ENCODE data around the gene MAPKAP1. TPM values are rescaled to one million over a fixed set of nuclear protein-coding genes. Genes with fewer than 3 reads are reported as not detected.

The MAPKAP1 gene
- polyA plus RNA-seq, 3 donors, result 39.9 to 57.5 (median 44.1) TPM

DNA sequence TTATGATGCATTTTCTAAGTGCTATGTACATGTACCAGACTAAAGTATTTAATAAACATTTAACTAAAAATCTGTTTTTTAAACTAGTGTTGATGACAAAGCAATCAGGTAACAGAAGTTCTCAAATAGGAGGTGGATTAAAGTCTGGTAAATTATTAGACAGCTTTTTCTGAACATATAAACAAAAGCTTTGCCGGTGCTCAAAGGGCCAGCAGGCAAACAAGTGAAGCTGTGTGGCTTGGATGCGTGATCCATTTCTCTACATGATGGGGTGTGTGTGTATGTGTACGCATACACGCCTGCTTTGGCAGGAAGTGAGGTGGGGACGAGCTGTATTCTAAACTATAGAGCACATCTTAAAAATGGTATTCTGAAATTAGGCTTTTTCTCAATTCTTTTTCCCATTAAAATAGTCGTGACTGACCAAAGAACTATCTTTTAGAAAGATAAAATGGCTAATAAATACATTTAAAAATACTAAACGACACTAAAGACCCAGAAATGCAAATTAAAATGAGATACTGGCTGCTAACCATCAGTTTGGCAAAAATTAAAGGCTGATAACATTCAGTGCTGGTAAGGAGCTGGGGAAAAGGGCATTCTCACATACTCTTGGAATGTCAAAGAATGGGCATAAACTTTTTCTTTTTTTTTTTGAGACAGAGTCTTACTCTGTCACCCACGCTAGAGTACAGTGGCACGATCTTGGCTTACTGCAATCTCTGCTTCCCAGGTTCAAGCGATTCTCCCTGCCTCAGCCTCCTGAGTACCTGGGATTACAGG lies 174.0 kb downstream of the MAPKAP1 start:
- no peaks in the 10 kb centered on the region for H3K27me3 ChIP-seq (ENCODE audit: control insufficient read depth in 2 of 2, insufficient read depth in 2 of 2, low read length in 2 of 2)
- H4K20me1 ChIP-seq (ENCODE audit: insufficient read depth, low read length), result no peaks in the 10 kb centered on the region
- peaks cover 11 to 18% of the 10 kb centered on the region in 2 donors for H3K4me1 ChIP-seq (ENCODE audit: control insufficient read depth in 1 of 2, insufficient read depth in 2 of 2, low read length in 2 of 2)
- H2AFZ ChIP-seq (ENCODE audit: insufficient read depth, low read depth, low read length, poor library complexity, severe bottlenecking), result no peak overlapping the region
- no peaks in the 10 kb centered on the region for H3K27me3 Mint-ChIP-seq (ENCODE audit: low read depth in 3 of 3)
- H3K4me1 Mint-ChIP-seq, result peaks cover 22% of the 10 kb centered on the region
- no peaks in the 10 kb centered on the region for H3K9me3 ChIP-seq (replicated peaks in 1 of 2; ENCODE audit: control insufficient read depth in 1 of 2, insufficient read depth in 1 of 2, low read length in 2 of 2)
- H3K9ac ChIP-seq (ENCODE audit: insufficient read depth, low read length, poor library complexity, severe bottlenecking), result no peak overlapping the region
- WGBS (ENCODE audit: insufficient coverage), result 97% methylated on average over 5 of the region's 10 CpGs
- no peaks in the 10 kb centered on the region for H3K9me3 Mint-ChIP-seq
- no peak overlapping the region for H3K27ac ChIP-seq (ENCODE audit: low read depth in 1 of 2, low read length in 2 of 2)
- no peak overlapping the region for H3K4me2 ChIP-seq (replicated peaks; ENCODE audit: extremely low read depth, low read length, poor library complexity, severe bottlenecking)
- no peak overlapping the region for H3K4me3 Mint-ChIP-seq
- H3K36me3 ChIP-seq (replicated peaks in 1 of 2; ENCODE audit: control insufficient read depth in 1 of 2, insufficient read depth in 2 of 2, low read length in 2 of 2), result peaks cover 3 to 38% of the 10 kb centered on the region in 2 donors
- no peak overlapping the region for H3K4me3 ChIP-seq (replicated peaks in 1 of 3; ENCODE audit: low read depth in 2 of 3, low read length in 3 of 3)
- H3K27ac Mint-ChIP-seq, result peak overlapping the region in 1 of 7 donors; percentile 7
- no peaks in the 10 kb centered on the region for H3K79me2 ChIP-seq (ENCODE audit: insufficient read depth, low read length)
- no peak for DNase-seq
- TF ChIP-seq, protein P1, sequence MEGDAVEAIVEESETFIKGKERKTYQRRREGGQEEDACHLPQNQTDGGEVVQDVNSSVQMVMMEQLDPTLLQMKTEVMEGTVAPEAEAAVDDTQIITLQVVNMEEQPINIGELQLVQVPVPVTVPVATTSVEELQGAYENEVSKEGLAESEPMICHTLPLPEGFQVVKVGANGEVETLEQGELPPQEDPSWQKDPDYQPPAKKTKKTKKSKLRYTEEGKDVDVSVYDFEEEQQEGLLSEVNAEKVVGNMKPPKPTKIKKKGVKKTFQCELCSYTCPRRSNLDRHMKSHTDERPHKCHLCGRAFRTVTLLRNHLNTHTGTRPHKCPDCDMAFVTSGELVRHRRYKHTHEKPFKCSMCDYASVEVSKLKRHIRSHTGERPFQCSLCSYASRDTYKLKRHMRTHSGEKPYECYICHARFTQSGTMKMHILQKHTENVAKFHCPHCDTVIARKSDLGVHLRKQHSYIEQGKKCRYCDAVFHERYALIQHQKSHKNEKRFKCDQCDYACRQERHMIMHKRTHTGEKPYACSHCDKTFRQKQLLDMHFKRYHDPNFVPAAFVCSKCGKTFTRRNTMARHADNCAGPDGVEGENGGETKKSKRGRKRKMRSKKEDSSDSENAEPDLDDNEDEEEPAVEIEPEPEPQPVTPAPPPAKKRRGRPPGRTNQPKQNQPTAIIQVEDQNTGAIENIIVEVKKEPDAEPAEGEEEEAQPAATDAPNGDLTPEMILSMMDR (IDR thresholded peaks at IDR 0.05), result no peak
- intact Hi-C loops (cut with micrococcal nuclease), result no loop called here
- peaks cover 8 to 14% of the 10 kb centered on the region in 2 donors for H3K36me3 Mint-ChIP-seq

DNA sequence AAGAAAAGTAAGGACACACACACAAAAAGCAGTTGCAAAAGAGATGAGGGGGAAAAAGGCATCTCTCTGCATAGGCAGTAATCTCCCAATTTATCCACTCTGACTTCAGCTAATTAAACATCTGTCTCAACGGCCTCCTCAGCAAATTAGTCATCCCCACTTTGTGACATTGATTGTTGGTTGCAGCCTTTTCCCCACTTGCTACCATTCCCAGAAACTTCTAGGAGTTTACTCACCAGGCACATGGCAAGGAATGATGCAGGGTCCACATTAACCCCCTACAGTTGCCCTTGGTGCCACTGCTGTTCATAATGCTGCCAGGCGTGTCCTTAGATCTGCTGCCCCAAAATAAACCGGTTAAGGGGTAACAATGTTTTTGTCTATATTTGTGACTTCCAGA lies 174.6 kb downstream of the MAPKAP1 start:
- Mint-ChIP-seq H3K9me3 (no peaks in the 10 kb centered on the region), H3K4me1 (peaks cover 28% of the 10 kb centered on the region), H3K27ac (peak overlapping the region in 1 of 7 donors; percentile 58), H3K4me3 (no peak overlapping the region), H3K27me3 (ENCODE audit: low read depth in 3 of 3) (no peaks in the 10 kb centered on the region), H3K36me3 (peaks cover 6 to 10% of the 10 kb centered on the region in 2 donors)
- Histone ChIP-seq H3K27ac (ENCODE audit: low read depth in 1 of 2, low read length in 2 of 2) (no peak overlapping the region), H3K4me2 (replicated peaks; ENCODE audit: extremely low read depth, low read length, poor library complexity, severe bottlenecking) (no peak overlapping the region), H3K9ac (ENCODE audit: insufficient read depth, low read length, poor library complexity, severe bottlenecking) (no peak overlapping the region), H4K20me1 (ENCODE audit: insufficient read depth, low read length) (no peaks in the 10 kb centered on the region), H3K36me3 (replicated peaks in 1 of 2; ENCODE audit: control insufficient read depth in 1 of 2, insufficient read depth in 2 of 2, low read length in 2 of 2) (peaks cover 2 to 32% of the 10 kb centered on the region in 2 donors), H3K9me3 (replicated peaks in 1 of 2; ENCODE audit: control insufficient read depth in 1 of 2, insufficient read depth in 1 of 2, low read length in 2 of 2) (no peaks in the 10 kb centered on the region), H3K4me1 (ENCODE audit: control insufficient read depth in 1 of 2, insufficient read depth in 2 of 2, low read length in 2 of 2) (peaks cover 11 to 24% of the 10 kb centered on the region in 2 donors), H3K27me3 (ENCODE audit: control insufficient read depth in 2 of 2, insufficient read depth in 2 of 2, low read length in 2 of 2) (no peaks in the 10 kb centered on the region), H3K79me2 (ENCODE audit: insufficient read depth, low read length) (no peaks in the 10 kb centered on the region), H2AFZ (ENCODE audit: insufficient read depth, low read depth, low read length, poor library complexity, severe bottlenecking) (no peak overlapping the region), H3K4me3 (replicated peaks in 1 of 3; ENCODE audit: low read depth in 2 of 3, low read length in 3 of 3) (no peak overlapping the region)
- TF ChIP-seq, protein P1 (IDR thresholded peaks at IDR 0.05), result no peak
- WGBS (ENCODE audit: insufficient coverage), result 83% methylated on average over 1 of the region's 3 CpGs
- intact Hi-C loops (cut with micrococcal nuclease), result no loop called here
- DNase-seq, result no peak
